Hepatocyte (in vitro differentiated cells): Measurements from ENCODE around the gene ETFDH. TPM values are rescaled to one million over a fixed set of nuclear protein-coding genes. Genes with fewer than 3 reads are reported as not detected.

Experiments
- DNase-seq: peaks from one replicate; pipeline ENCODE4 v3.0.0-alpha.2; 2016; ENCODE audit warnings: low spot score
- H2AFZ ChIP-seq: fragments of 200-600 bp; sonication (generic); 2 replicates; pipeline ENCODE4 v1.6.0; 2016; ENCODE audit warnings: antibody characterized with exemption, mild to moderate bottlenecking
- H3K27ac ChIP-seq: fragments of 200-600 bp; sonication (generic); 2 replicates; pipeline ENCODE4 v1.5.1; 2016; ENCODE audit warnings: mild to moderate bottlenecking
- H3K27me3 ChIP-seq: fragments of 200-600 bp; sonication (generic); 2 replicates; pipeline ENCODE4 v1.6.1; 2016
- H3K36me3 ChIP-seq: fragments of 200-600 bp; sonication (generic); replicated peaks from 2 replicates; pipeline ENCODE4 v1.5.1; 2016; ENCODE audit warnings: low read depth; ENCODE audit not compliant: insufficient read depth
- H3K4me1 ChIP-seq: fragments of 200-600 bp; sonication (generic); 2 replicates; pipeline ENCODE4 v1.5.1; 2016; ENCODE audit warnings: mild to moderate bottlenecking, moderate library complexity; ENCODE audit not compliant: insufficient read depth
- H3K4me2 ChIP-seq: fragments of 200-600 bp; sonication (generic); 2 replicates; pipeline ENCODE4 v1.6.0; 2016
- H3K4me3 ChIP-seq: fragments of 200-600 bp; sonication (generic); 2 replicates; pipeline ENCODE4 v1.5.1; 2016; ENCODE audit warnings: mild to moderate bottlenecking
- H3K79me2 ChIP-seq: fragments of 200-600 bp; sonication (generic); 2 replicates; pipeline ENCODE4 v1.6.0; 2017; ENCODE audit warnings: mild to moderate bottlenecking
- H3K9me2 ChIP-seq: fragments of 200-600 bp; sonication (generic); replicated peaks from 2 replicates; pipeline ENCODE4 v1.6.0; 2017; ENCODE audit warnings: mild to moderate bottlenecking; ENCODE audit not compliant: insufficient read depth
- H3K9me3 ChIP-seq: fragments of 200-600 bp; sonication (generic); 2 replicates; pipeline ENCODE4 v1.5.1; 2016; ENCODE audit warnings: low read depth, mild to moderate bottlenecking
- H4K20me1 ChIP-seq: fragments of 200-600 bp; sonication (generic); 2 replicates; pipeline ENCODE4 v1.6.0; 2016; ENCODE audit warnings: mild to moderate bottlenecking; ENCODE audit not compliant: insufficient read depth, poor library complexity, severe bottlenecking
- EZH2 ChIP-seq: fragments of 200-600 bp; sonication (generic); IDR thresholded peaks from 2 replicates; pipeline ENCODE4 v1.6.1; 2016; ENCODE audit warnings: antibody characterized with exemption, mild to moderate bottlenecking, borderline replicate concordance
- EZH2phosphoT487 ChIP-seq: fragments of 200-600 bp; sonication (generic); IDR thresholded peaks from one replicate; pipeline ENCODE4 v1.6.1; 2018; ENCODE audit warnings: antibody characterized with exemption, mild to moderate bottlenecking, low read depth, moderate library complexity; ENCODE audit not compliant: unreplicated experiment, severe bottlenecking
- WGBS: methylation state at CpG from one replicate; pipeline ENCODE4 v1.1.6; 2016; ENCODE audit warnings: low lambda C conversion rate; ENCODE audit errors: missing lambda C conversion rate; 5-methylcytosine and 5-hydroxymethylcytosine counted together
- polyA plus RNA-seq: library from polyadenylated mRNA; unstranded; fragments of >200 nt; fragmentation: Nextera tagmentation; extraction: Ambion mirVana; gene quantifications from 2 replicates; pipeline ENCODE4 v1.2.1, GENCODE V29; 2016
- total RNA-seq: library from RNA; depleted of rRNA; stranded (reverse); fragments of >200 nt; gene quantifications from 2 replicates; pipeline ENCODE4 v1.2.3, GENCODE V29; 2014
- TF ChIP-seq, protein P1 (sequence below): fragments of 200-600 bp; sonication (generic); IDR thresholded peaks from 2 replicates; pipeline ENCODE4 v1.5.1; 2016; ENCODE audit warnings: antibody characterized with exemption, mild to moderate bottlenecking; ENCODE audit not compliant: poor library complexity

The ETFDH gene
- total and polyA plus RNA-seq, 2 experiments from 2014 or later = 31.4 to 38.4 TPM

DNA sequence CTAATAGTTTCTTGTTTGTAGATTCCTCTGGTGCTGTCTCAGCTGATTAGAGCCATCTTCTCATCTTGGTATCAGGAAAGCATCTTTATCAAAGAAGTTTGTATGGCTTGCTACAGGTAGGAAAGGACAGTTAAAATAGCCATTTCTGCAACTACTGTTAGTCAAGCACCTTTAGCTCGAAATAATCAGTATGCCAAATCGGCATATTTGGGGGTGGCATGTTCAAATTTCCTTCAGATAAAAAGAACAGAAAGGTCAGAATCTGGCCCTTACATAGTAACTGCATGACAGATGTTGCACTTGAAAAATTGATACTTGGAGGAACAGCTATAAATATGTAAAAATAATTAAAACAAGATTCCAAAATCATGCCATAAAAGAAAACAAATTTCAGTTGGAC, 5.2 kb upstream of the ETFDH start:
- Histone ChIP-seq H2AFZ (no peak overlapping the region), H3K79me2 (peaks cover 36% of the 10 kb centered on the region), H3K36me3 (no peaks in the 10 kb centered on the region), H3K4me3 (no peak overlapping the region), H3K9me2 (no peaks in the 10 kb centered on the region), H3K9me3 (no peaks in the 10 kb centered on the region), H3K4me2 (no peak overlapping the region), H4K20me1 (no peaks in the 10 kb centered on the region), H3K27me3 (no peaks in the 10 kb centered on the region), H3K4me1 (no peaks in the 10 kb centered on the region), H3K27ac (no peak overlapping the region)
- DNase-seq = no peak
- TF ChIP-seq EZH2 = no peak
- TF ChIP-seq EZH2phosphoT487 = no peak
- TF ChIP-seq, protein P1, sequence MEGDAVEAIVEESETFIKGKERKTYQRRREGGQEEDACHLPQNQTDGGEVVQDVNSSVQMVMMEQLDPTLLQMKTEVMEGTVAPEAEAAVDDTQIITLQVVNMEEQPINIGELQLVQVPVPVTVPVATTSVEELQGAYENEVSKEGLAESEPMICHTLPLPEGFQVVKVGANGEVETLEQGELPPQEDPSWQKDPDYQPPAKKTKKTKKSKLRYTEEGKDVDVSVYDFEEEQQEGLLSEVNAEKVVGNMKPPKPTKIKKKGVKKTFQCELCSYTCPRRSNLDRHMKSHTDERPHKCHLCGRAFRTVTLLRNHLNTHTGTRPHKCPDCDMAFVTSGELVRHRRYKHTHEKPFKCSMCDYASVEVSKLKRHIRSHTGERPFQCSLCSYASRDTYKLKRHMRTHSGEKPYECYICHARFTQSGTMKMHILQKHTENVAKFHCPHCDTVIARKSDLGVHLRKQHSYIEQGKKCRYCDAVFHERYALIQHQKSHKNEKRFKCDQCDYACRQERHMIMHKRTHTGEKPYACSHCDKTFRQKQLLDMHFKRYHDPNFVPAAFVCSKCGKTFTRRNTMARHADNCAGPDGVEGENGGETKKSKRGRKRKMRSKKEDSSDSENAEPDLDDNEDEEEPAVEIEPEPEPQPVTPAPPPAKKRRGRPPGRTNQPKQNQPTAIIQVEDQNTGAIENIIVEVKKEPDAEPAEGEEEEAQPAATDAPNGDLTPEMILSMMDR = no peak
- 95% methylated on average over 2 of the region's 2 CpGs for WGBS

DNA sequence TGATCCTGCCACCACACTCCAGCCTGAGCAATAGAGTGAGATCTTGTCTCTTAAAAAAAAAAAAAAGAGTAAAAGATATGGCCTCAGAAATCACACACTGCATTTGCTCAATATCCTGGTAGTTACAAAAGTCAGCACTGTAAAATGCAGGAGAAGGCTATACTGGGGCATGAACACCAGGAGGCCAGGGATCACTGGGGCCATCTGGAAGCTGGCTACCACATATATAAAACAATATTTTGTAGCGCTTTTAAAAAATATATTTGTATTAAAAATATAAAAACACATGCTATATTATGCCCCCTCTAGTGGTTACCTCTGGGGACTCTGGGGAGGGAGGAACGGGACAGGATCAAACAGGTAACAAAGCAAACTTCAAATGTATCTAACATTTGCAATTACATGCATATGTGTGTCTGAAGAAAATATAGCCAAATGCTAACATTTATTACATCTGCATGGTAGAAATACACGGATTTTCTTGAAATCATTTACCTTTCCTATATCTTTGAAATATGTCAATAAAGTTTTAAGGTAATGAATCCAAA, 4.4 kb upstream of the ETFDH start:
- no peaks in the 10 kb centered on the region for H3K27me3 ChIP-seq
- H2AFZ ChIP-seq = no peak overlapping the region
- no peak overlapping the region for H3K27ac ChIP-seq
- TF ChIP-seq, protein P1 = peak; percentile 42
- TF ChIP-seq EZH2 = no peak
- TF ChIP-seq EZH2phosphoT487 = no peak
- no peaks in the 10 kb centered on the region for H4K20me1 ChIP-seq
- DNase-seq = peak; percentile 14
- H3K9me3 ChIP-seq = no peaks in the 10 kb centered on the region
- H3K79me2 ChIP-seq = peaks cover 36% of the 10 kb centered on the region
- 76% methylated on average over 3 of the region's 3 CpGs for WGBS
- H3K4me3 ChIP-seq = no peak overlapping the region
- H3K9me2 ChIP-seq = no peaks in the 10 kb centered on the region
- no peak overlapping the region for H3K4me2 ChIP-seq
- no peaks in the 10 kb centered on the region for H3K36me3 ChIP-seq
- no peaks in the 10 kb centered on the region for H3K4me1 ChIP-seq

DNA sequence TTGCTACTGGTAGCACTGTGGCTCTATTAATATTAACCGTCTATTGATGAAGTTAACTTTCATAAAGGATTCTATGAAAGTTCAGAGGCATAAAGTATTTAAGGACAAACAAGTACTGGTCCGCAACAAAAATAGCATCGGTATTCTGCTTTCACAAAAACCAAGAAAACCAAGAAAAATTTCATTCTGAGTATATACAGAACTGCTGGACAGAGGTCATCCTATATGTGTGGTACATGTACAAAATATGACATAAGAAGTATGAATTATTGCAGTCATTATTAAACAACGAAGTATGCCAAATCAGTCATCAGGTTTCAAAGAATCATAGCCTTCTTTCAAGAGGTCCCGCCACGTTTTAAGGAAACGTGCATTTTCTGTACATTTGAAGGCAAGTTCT, 2.8 kb upstream of the ETFDH start:
- WGBS = 95% methylated on average over 7 of the region's 7 CpGs
- no peak for DNase-seq
- Histone ChIP-seq H3K79me2 (peaks cover 50% of the 10 kb centered on the region), H3K27me3 (no peaks in the 10 kb centered on the region), H3K9me3 (no peaks in the 10 kb centered on the region), H4K20me1 (no peaks in the 10 kb centered on the region), H3K9me2 (no peaks in the 10 kb centered on the region), H3K27ac (no peak overlapping the region), H3K4me2 (no peak overlapping the region), H3K4me3 (no peak overlapping the region), H2AFZ (no peak overlapping the region), H3K36me3 (no peaks in the 10 kb centered on the region), H3K4me1 (peaks cover 4% of the 10 kb centered on the region)
- TF ChIP-seq EZH2phosphoT487 (no peak), EZH2 (no peak)
- TF ChIP-seq, protein P1 = no peak
